GM12878 (cell line): ENCODE results near the gene SMOC2.

ENCODE experiments used
- EZH2 ChIP-seq: IDR thresholded peaks from 2 replicates; pipeline ENCODE4 v1.6.1; 2012; ENCODE audit warnings: low read depth, mild to moderate bottlenecking, control low read depth, inconsistent platforms, low read length, borderline replicate concordance; ENCODE audit not compliant: control insufficient read depth
- POLR2A ChIP-seq: IDR thresholded peaks from 2 replicates; pipeline ENCODE4 v1.6.1; 2011; ENCODE audit warnings: low read depth, mild to moderate bottlenecking, low read length
- RAD21 ChIP-seq: IDR thresholded peaks from 2 replicates; pipeline ENCODE4 v1.6.1; 2011; ENCODE audit warnings: mild to moderate bottlenecking, low read depth, low read length, moderate library complexity; ENCODE audit not compliant: insufficient read depth
- TF ChIP-seq, protein P1 (sequence below): IDR thresholded peaks from 2 replicates; pipeline ENCODE4 v1.6.1; 2011; ENCODE audit warnings: low read depth, low read length, improper control_type of control experiment, borderline replicate concordance
- TF ChIP-seq, protein P2 (sequence below), 3 experiments: IDR thresholded peaks in 2 of 3; conservative IDR thresholded peaks in 1 of 3; 2 replicates each; pipeline ENCODE4 v1.5.1; 2011; ENCODE audit warnings: low read depth in 3 of 3, low read length in 3 of 3, mild to moderate bottlenecking in 3 of 3, control low read depth in 2 of 3, moderate library complexity in 2 of 3, inconsistent platforms in 1 of 3, mixed read lengths in 1 of 3; ENCODE audit not compliant: control insufficient read depth in 2 of 3, insufficient read depth in 1 of 3; ENCODE audit errors: extremely low read depth in 1 of 3

DNA sequence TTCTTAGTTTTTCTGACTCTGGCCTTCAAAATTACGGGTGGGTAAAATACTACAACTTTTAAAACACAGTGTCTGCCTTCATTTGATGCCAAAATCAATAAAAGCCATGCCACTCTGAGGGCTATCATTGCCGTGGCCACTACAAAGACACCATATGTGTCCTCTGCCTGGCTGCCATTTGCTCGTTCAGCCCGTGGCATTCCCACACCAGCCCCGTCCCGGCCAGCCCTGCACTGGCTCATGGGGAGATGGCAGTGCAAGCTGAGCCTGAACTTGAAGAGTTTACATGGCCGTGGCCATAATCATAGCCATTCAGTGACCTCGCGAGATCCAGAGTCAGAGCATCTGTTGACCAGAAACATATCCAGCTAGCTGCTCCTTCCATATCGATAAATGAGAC lies 79.2 kb downstream of the SMOC2 start:
- TF ChIP-seq RAD21 (no peak), EZH2 (no peak), POLR2A (no peak)
- TF ChIP-seq, protein P1, sequence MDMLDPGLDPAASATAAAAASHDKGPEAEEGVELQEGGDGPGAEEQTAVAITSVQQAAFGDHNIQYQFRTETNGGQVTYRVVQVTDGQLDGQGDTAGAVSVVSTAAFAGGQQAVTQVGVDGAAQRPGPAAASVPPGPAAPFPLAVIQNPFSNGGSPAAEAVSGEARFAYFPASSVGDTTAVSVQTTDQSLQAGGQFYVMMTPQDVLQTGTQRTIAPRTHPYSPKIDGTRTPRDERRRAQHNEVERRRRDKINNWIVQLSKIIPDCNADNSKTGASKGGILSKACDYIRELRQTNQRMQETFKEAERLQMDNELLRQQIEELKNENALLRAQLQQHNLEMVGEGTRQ, result no peak
- TF ChIP-seq, protein P2, sequence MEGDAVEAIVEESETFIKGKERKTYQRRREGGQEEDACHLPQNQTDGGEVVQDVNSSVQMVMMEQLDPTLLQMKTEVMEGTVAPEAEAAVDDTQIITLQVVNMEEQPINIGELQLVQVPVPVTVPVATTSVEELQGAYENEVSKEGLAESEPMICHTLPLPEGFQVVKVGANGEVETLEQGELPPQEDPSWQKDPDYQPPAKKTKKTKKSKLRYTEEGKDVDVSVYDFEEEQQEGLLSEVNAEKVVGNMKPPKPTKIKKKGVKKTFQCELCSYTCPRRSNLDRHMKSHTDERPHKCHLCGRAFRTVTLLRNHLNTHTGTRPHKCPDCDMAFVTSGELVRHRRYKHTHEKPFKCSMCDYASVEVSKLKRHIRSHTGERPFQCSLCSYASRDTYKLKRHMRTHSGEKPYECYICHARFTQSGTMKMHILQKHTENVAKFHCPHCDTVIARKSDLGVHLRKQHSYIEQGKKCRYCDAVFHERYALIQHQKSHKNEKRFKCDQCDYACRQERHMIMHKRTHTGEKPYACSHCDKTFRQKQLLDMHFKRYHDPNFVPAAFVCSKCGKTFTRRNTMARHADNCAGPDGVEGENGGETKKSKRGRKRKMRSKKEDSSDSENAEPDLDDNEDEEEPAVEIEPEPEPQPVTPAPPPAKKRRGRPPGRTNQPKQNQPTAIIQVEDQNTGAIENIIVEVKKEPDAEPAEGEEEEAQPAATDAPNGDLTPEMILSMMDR (IDR thresholded peaks at IDR 0.05 in 2 of 3, conservative IDR thresholded peaks at IDR 0.05 in 1 of 3; ENCODE audit: control insufficient read depth in 2 of 3, extremely low read depth in 1 of 3, insufficient read depth in 1 of 3, low read depth in 3 of 3, low read length in 3 of 3), result no peak
